IPS DF 4.7 (cell line): ENCODE results near the gene ATG7.
"Not testable (repeated sequence)": the region's sequence is repeated elsewhere in the genome, so short reads cannot be mapped to it uniquely, and the experiment has no call there.

Source experiments
- DNase-seq: peaks from one replicate; pipeline ENCODE4 v3.0.0-alpha.2; 2013; ENCODE audit warnings: low spot score; ENCODE audit errors: extremely low read depth

The ATG7 gene

DNA sequence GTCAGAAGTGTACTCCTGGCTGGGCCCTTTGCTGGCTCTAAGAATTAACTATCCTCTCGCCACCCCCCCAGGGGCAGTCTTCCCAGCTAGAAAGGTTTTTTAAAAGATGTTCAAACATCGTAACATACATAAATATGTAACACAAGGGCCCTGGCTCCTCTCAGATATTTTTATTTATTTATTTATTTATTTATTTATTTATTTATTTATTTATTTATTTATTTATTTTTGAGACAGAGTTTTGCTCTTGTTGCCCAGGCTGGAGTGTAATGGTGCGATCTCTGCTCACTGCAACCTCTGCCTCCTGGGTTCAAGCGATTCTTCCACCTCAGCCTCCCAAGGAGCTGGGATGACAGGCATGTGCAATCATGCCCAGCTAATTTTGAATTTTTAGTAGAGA is 190.5 kb downstream of the ATG7 start:
- DNase-seq: not testable (repeated sequence)

DNA sequence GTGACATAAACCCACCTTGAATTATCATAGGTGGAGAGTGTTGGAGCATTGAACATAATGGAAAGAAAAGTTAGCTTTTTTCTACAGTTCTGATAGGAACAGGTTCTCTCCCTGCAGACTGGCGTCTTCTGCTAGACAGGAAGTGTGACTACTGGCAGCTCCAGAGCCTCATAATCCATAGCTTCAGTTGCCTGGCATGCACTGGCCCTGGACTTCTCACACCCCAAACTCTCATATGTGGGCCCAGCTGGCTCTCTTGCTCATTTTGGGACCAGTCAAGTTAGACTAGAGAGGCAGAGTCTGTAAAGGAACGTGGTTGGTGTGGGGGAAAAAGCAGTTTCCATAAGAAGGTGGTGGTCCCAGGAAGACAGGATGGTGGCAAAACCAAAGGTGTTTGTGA is 191.4 kb downstream of the ATG7 start:
- no peak for DNase-seq

DNA sequence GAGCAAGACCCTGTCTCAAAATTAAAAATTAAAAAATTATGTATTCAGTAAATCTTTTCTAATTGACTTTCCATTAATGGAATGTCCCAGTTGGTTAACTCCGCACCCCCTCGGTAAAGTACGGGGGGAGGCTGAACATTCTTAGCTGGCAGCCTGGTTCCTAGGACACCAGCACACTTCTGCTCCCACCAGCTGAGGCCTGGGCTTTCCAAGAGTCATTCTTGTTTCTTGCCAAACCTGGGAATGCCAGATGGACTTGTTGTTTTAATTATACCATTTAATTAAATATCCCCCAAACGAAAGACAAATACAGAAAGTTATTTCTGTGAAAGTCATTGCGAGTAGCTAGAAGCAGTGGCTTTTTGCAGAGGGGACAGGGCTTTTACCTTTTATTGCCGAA is 192.2 kb downstream of the ATG7 start:
- DNase-seq: no peak

DNA sequence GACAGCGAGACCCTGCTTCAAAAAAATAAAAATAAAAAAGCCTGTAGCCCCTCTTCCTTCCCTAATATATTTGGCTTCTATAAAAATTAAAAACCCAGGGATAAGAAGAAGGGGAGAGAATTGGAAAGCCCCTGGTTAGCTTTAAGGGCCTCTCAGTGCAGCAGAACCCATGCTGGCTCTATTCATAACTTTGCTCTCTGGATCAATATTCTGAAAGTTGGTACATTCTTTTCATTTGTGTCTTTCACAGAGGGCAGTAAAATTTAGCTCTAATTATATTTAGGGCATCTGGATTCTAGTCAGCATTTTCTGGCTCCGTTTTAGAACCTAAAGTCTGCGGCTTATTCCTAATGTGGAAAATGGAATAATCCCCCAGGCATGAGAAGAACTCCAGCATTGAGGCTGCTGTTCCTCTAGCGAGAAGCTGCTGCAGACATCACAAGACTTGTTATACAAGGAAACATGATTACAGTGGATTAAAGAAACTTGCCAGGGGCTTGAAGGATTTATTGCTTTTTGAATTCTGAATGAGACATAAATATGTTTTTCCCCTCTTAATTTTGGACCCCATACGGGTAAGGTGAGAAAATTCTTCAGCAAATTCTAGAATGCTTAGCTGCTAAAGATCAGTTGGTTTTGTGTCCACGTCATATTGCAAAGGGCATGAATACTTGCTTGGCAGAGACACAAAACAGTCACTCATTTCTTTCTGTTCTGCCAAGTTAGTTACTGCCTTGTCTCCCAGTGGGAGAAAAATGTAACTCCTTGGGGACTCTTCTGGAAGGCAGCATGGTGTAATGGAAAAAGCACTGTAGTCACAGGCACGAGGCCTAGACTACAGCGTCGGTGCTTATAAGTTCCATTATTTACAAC is 193.8 kb downstream of the ATG7 start:
- DNase-seq: no peak

DNA sequence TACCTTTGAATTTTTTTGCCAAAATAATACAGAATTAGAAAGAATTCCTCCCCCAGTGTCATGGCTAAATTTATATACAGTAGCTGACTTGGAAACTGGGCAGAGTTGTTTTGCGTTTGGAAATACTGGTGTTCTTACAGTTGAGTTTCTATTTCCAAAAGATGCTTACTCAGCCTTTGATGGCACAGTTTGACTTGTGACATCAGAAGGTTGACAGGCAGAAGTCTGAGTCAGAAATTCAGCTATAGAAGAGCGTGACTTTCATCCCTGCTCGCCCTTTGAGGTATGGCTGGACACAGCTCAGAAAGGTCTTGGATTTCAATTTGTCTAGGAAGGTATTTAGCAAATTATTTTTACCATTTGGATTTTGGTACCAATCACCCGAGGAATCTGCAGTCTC is 195.7 kb downstream of the ATG7 start:
- no peak for DNase-seq

DNA sequence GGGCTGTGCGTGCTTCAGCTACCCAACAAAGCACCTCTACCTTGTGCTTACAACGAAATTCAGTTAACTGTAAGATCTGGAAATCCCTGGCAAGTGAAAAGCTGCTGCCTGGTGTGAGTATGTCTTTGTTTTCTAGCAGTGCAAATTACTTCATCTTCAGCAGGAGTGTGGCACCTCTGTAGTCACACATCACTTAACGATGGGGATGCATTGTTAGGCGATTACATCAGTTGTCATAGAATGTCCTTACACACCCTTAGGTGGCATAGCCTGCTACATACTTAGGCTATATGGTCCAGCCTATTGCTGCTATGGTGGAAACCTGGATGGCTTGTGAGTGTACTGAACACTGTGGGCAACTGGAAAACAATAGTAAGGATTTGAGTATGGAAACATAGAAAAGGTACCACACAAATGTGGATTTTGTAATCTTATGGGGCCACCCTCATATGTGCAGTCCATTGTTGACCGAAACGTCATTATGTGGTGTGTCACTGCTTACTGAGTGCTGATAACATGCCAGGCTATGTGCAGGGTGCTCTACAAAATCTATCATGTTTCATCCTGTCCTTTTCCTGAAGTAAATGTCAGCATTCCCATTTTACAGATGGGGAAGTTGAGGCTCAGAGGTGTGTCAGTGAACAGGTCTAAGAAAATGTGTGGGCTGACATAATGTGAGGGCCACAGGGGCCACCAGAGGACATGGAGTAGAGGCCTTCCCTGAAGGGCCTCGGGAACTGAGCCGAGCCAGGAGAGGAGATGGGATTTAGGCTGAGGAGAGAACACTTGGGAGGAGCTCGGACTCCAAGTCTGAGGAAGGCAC is 198.0 kb downstream of the ATG7 start:
- no peak for DNase-seq

DNA sequence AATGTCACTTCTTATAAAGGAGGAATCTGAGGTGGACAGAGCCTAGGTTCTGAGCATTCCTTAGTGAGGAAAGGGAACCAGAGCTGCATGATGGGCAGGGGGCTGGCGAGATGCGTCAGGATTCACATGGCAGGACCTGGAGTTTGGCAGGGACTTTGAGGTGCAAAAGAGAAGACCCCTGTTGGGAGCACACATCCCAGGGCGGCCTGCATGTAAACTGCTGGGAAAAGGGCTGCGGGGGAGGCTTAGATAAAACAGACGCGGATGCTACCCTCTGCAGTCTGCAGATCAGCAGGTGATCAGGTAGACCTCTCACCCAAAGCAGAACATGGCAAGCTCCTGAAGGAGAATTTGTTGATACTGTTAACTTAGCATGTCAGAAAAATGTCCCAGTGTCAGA is 203.1 kb downstream of the ATG7 start:
- DNase-seq: no peak

DNA sequence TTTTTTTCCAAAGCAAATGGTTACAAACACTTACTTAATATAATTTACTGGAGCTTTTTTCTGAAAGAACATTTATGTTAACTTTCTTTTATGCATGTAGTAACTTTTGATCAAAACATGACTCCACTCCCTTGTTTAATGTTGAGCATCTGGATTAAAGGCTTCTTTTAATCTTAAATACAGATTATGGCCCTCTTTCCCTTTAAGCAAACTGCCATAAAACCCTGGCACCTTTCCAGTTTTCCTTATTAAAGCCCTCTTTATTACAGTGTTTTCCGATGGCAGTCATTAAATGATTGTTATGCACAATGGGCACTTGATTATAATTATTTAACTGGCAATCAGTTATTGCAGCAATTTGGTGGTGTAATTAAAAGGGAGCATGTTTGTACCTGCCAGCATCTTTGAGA is 204.5 kb downstream of the ATG7 start:
- no peak for DNase-seq

DNA sequence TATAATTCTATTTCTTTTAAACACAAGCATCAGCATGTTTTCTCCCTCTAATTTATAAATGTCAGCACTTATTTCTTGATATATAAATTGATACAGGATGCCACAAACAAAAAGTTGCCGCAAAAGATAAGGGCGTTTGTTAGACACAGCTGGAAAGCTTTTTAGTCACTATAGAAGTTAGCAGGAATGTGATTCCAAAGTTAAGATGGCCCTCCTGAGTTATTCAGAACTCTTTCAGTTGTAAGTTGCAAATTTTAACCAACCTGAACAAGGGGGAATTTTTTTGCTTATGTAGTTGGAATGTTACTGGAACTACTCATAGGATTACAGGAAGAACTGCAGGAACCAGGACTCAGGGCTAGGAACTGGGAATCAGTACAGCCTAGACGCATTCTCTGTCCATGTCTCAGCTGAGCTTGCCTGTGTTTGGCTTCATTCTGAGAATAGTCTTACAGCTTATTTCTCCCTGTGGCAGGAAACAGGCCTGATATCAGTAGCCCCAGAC is 205.3 kb downstream of the ATG7 start:
- no peak for DNase-seq

DNA sequence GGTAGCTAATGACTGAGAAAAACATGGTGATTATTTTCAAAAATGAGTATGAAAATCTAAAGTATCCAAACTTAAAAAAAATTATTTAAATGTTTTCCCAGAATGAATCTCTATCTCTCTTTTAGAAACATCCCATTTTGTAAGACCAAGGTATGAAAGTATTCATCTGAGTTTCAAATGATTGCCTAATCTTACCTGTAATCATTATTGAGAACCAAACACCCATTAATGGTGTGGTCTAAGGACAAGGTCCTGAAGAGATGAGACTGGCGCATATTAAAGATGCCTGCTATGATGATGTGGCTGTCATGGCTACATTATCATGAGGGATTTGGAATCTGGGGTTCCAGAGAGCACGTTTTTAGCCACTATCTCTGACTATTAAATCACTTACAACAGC is 206.0 kb downstream of the ATG7 start:
- DNase-seq: no peak

DNA sequence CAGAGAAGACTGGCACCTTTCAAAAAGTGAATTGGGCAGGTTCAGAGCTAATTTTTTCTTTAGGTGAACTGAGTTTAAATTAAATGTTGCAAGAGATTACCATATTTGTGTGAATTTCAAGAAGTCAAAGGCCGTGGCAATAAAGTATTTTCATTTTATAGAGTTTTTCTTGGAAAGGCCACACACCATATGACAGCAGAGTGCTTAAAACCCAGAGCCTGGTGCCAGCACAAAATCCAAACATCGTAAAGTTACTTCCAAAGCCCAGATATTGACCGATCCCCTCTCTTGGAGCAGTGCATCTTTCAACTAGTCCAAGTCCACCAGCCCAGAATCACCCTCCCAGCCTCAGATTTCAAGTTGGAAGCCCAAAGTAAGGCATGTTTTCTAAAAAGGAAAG is 207.0 kb downstream of the ATG7 start:
- DNase-seq: no peak

DNA sequence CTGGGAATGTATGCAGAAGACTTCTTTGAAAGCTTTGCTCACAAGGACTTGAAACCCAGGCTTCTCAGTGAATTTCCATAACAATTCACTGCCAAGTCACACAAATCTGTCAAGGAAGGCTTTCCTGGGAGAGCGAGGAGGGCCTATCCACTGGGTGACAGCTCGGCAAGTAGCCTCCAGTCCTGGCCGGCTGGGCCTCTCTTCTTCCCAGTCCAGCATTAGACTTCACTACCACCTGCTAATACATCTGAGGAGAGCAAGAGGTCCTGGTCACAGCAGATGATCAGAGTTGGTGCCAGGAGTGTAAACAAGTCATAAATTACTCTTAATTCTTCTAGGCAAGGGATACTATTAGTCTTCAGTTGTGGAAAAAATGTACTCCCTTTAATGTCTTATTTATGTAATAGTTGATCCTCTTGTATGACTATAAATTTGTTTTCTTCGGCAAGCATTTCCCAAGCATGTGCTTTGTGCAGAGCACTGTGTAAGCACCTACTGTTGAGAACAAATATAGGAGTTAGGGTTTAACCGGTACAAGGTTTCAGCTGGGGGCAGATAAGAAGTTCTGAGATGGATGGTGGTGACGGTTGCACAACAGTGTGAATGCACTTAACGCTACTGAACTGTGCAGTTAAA is 208.6 kb downstream of the ATG7 start:
- DNase-seq: peak; percentile 25

DNA sequence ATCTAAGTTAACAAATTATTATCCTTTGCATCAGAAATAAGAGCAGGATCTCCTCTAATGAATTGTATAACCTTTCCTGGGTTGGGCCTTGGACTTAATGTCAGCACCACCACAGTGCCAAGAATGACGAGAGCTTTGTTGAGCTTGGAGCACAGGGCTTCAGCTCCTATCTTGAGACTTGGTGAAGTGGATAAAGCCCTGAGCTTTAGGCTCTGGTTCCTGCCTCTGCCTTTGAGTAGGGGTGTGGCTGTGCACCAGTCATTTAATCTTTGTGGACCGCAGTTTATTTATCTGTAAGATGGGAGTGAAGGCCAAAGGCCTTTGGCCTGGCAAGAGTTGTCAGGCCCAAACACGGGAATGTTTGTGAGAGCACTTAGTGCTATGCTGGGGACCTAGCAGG is 209.4 kb downstream of the ATG7 start:
- DNase-seq: no peak

DNA sequence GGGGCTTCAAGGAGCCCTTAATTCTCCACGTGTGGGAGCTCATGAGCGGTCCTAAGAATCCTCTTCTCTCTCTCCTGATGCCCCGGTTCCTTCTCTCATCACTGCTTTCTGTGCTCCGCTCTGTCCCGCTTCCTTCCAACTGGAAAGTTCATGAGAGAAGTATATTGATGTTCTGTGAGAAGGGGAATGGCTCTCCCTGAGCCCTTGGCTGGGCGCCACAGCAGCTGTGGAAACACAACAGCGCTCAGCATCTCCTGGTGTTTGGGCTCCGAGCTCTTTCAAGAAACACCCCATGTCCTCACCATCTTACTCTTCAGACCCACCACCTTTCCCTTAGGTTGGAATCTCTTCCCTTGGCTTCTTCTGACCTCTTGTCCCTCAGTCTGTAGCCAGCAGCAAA is 209.8 kb downstream of the ATG7 start:
- DNase-seq: no peak

DNA sequence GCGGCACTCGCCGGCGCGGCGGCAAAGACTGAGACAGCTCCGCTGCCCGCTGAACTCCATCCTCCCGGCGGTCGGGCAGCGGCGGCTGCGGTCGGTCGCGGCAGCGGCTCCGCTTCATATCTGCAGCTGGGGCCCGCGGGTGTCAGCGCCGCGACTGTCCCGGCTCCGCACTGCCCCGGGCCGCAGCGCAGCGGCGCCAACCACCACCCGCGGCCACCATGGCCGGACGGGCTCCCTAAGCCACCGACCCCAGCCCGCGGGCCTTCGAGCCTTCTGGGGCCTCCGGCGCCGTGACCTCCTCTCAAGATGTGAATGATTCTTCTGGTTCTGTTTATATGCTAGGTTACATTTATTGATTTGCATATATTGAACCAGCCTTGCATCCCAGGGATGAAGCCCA is 216.2 kb downstream of the ATG7 start:
- DNase-seq: not testable (repeated sequence)

DNA sequence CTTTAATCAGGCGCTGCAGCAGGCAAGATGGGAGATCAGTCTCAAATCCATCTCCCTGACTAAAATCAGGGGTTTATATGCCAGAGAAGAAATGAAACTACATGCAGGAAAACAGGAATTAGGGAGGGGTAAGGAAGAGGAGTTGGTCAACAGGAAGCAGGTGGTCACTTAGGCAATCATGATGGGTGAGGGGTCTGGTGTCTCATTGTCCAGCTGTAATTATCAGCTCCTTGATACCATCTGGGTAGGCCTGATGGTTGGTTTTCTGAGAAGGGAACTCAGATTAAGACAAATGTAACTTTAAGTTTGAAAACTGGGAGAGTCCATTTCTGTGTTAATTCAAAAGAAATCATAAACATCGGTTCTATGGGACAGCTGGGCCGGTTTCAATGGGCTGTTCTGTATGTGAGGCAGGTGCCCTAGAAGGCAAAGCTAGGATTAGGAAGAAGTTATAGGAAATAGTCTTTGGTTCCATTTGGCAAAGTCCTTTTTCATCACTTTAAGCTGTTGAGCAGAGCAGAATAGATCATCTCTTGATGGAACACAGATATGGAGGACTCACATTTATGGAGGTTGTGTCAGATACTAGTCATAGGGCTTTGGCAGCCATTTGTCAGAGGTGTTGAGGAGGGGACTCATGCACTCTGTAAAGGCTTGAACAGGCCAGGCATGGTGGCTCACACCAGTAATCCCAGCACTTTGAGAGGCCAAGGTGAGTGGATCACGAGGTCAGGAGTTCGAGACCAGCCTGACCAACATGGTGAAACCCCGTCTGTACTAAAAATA is 222.1 kb downstream of the ATG7 start:
- no peak for DNase-seq

DNA sequence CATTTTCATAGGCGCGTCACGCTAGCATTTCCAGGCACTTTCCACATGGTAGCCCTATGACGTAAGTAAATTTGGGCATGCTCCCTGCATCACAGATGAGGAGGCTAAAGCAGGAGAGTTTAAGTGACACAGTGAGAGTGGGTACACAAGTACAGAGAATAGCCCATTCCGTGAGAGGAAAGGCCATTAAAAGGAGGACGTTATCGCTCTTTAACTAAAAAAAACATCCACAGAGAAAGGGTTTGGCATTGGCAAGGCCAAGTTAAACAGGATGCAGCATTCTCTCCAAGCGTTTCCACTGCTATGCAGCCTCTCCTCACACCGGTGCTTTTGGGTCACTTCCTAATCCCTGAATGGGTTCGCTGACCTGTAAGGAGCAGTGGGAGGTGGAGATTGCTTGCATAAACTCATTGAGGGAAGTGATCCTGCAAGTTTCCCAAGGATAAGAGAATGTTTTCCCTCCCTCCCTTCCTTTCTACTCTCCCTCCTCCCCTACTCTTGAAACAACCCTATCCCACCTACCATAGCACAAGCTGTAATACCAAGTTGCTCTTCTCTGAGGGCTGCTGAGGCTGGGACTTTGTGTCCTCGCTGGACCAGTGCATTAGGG is 223.9 kb downstream of the ATG7 start:
- DNase-seq: peak; percentile 69

DNA sequence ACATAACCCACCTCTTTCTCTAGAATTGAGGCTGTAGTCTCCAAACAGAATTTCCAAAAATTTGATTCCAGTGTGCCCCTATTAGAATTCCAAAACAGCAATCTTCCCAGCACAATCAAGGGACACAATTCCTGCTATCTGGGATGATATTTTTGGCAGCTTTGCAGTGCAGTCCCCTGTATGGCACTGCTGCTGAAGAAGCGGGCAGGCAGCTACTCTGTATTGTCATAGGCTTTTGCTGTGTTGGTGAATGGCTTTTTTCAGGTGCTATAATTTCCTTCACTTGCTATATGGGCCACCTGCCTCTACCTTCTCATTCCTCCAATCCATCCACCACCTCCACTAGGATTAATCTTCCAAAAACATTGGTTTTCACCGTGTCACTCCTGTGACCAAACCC is 226.0 kb downstream of the ATG7 start:
- no peak for DNase-seq

DNA sequence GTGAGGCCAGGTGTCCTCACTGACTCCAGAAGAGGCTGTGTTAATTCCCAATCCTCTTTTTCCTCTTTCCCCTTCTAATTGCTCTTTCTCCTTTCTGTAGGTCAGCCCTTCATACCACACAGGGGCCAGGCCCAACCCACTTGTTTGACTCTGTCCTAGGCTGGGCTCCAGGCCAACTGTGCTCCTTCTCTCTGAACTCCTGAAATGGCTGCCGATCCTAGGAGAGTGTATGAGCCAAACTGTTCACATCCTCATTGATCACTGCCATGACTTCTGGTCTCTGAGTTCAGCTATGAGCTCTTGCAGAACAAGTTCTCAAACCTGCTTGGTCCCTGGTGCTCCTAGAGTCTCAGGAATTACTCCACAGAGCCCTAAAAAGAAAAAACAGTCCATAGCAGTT is 226.4 kb downstream of the ATG7 start:
- no peak for DNase-seq

DNA sequence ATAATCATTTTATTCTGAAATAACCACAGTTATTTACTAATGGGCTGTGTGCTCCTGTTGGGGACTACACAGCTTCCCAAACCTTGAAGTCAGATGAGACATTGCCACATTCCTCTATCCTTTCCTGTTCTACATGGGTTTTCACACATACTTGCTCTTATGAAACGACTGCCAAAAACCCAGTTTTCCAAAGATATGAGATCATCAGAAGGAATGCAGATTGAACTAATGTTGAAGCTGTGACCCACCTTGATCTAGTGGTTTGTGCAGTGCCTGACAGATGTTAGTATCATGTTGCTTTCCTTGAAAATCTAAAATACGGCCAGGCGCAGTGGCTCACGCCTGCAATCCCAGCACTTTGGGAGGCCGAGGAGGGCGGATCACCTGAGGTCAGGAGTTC is 226.9 kb downstream of the ATG7 start:
- DNase-seq: no peak

DNA sequence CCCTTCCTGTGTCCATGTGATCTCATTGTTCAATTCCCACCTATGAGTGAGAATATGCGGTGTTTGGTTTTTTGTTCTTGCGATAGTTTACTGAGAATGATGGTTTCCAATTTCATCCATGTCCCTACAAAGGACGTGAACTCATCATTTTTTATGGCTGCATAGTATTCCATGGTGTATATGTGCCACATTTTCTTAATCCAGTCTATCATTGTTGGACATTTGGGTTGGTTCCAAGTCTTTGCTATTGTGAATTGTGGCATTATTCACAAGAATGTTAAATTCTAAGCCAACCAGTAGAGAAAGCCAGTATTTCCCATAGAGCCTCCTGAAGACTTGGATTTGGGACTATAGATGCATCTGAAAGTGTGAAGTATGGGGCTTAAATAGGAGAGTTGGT is 230.2 kb downstream of the ATG7 start:
- not testable (repeated sequence) for DNase-seq
